ENCODE measurements around the gene MRPL55.

The MRPL55 gene

DNA sequence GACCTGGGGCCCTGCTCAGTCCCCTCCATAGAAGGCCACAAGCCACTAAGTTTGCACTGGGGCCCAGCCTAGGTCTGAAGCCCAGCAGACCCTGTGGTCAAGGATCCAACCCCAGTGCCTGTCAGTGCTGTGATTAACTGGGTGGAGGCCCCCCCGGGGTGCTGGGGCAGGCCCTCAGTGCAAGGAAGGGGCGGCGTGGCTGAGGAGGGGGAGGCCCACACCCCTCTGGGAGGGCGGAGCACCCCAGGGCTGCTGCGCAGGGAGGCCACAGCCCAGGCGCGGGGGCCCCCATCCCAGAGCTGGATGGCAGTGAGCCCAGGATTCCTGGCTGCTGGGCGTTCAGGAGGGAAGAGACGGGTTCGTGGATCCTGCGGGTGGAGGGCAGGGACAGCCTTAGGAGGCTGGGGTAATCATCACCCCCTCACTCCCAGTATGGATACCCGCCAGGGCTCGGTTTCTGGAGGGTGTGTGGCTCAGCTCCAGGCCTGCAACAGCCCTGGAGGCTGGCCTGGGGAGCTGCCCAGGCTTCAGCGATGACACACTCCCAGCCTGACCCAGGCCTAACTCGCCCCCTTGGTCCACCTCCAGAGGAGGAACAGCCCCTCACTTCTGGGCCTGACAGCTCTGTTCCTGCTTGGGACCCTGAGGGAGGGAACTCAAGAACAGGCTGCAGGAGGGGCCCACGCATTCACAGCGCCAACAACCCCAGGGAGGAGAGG lies 41.5 kb upstream of the MRPL55 start:
- H3K27ac Mint-ChIP-seq, result no peak overlapping the region
- no peaks in the 10 kb centered on the region for H3K27me3 Mint-ChIP-seq
- H3K4me1 Mint-ChIP-seq (ENCODE audit: low read depth), result peaks cover 19% of the 10 kb centered on the region
- H3K36me3 Mint-ChIP-seq, result no peaks in the 10 kb centered on the region
- no peak overlapping the region for H3K4me3 Mint-ChIP-seq
- no peaks in the 10 kb centered on the region for H3K9me3 Mint-ChIP-seq (ENCODE audit: low read depth)

GRCh38 chr1:228150120-228150460 lies 41.0 kb upstream of the MRPL55 start:
- no peaks in the 10 kb centered on the region for H3K27me3 Mint-ChIP-seq
- H3K9me3 Mint-ChIP-seq (ENCODE audit: low read depth), result no peaks in the 10 kb centered on the region
- H3K4me1 Mint-ChIP-seq (ENCODE audit: low read depth), result peaks cover 13% of the 10 kb centered on the region
- H3K4me3 Mint-ChIP-seq, result no peak overlapping the region
- no peaks in the 10 kb centered on the region for H3K36me3 Mint-ChIP-seq
- no peak overlapping the region for H3K27ac Mint-ChIP-seq

DNA sequence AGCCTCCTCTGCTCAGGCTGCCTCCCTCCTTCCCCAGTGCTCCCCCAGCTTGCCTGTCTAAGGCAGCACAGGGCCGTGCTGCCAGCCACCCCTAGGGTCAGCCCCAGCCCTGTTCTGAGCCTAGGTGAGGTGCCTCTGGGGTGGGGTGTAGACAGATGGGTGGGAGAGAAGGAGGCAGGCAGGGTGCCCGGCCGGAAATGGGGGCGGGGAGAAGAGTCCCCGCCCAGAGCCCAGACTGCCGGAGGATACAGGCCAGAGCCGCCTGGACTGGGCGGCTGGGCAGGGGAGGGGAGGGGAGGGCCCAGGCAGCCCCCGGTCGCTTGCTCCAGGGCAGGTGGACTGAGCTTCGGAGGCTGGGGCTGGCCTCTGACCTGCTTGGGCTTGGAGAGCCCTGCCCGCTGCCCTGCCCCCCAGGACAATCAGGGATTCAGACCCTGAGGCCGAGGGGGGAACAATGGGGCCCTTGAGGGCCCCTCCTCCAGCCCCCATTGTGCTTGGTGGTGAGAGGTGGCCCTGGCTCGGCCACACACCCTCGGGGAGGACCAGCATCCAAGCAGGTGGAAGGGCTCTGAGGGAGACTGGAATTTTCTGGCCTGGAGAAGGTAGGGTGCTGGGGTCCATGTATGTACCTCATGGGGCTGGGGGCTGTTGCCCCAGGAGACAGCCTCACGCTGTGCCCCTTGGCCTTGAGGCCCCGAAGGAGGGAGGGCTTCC lies 40.5 kb upstream of the MRPL55 start, which contains the start of gene GJC2:
Gene GJC2 (plus strand): TSS at position 525 of the 714 bp plus-strand sequence. CDS start 7,829 bp downstream, outside the sequence.
- H3K9me3 Mint-ChIP-seq (ENCODE audit: low read depth), result no peaks in the 10 kb centered on the region
- no peak within 1 kb of the TSS for H3K27ac Mint-ChIP-seq
- no peaks in the 10 kb centered on the region for H3K27me3 Mint-ChIP-seq
- H3K4me3 Mint-ChIP-seq, result no peak within 1 kb of the TSS
- no peaks in the 10 kb centered on the region for H3K36me3 Mint-ChIP-seq
- H3K4me1 Mint-ChIP-seq (ENCODE audit: low read depth), result peaks cover 11% of the 10 kb centered on the region

- H3K36me3 Mint-ChIP-seq, result no peaks in the 10 kb centered on the region
- peaks cover 8% of the 10 kb centered on the region for H3K4me1 Mint-ChIP-seq (ENCODE audit: low read depth)
- H3K27ac Mint-ChIP-seq, result no peak overlapping the region
- H3K4me3 Mint-ChIP-seq, result no peak overlapping the region
- H3K9me3 Mint-ChIP-seq (ENCODE audit: low read depth), result no peaks in the 10 kb centered on the region
- H3K27me3 Mint-ChIP-seq, result no peaks in the 10 kb centered on the region
Measured at GRCh38 chr1:228148935-228149405, 39.9 kb upstream of the MRPL55 start.

DNA sequence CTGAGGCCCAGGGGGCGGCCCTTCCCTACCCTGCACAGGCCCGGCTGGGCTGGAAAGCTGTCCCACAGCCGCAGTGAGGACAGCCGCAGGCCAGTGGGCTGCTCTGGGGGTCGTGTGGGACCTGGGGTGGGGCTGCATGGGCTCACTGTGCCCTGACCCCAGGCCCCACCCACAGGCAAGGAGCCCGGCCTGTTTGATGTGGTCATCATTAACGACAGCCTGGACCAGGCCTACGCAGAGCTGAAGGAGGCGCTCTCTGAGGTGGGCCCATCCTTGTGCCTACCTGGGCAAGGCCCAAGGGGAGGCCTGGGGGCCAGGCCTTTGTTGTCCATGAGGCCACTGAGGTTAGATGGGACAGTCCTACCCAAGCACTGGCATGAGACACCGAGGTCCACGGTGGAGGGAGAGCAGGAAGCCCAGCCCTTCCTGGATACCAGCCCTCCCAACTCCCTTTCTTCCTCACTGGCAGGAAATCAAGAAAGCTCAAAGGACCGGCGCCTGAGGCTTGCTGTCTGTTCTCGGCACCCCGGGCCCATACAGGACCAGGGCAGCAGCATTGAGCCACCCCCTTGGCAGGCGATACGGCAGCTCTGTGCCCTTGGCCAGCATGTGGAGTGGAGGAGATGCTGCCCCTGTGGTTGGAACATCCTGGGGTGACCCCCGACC lies 39.2 kb upstream of the MRPL55 start:
- Mint-ChIP-seq H3K27ac (no peak overlapping the region), H3K4me1 (ENCODE audit: low read depth) (peaks cover 14% of the 10 kb centered on the region), H3K9me3 (ENCODE audit: low read depth) (no peaks in the 10 kb centered on the region), H3K36me3 (no peaks in the 10 kb centered on the region), H3K27me3 (no peaks in the 10 kb centered on the region), H3K4me3 (no peak overlapping the region)

GRCh38 chr1:228147768-228148167 lies 38.7 kb upstream of the MRPL55 start:
- Mint-ChIP-seq H3K27me3 (no peaks in the 10 kb centered on the region), H3K4me1 (ENCODE audit: low read depth) (peaks cover 20% of the 10 kb centered on the region), H3K9me3 (ENCODE audit: low read depth) (no peaks in the 10 kb centered on the region), H3K4me3 (no peak overlapping the region), H3K36me3 (no peaks in the 10 kb centered on the region), H3K27ac (no peak overlapping the region)

GRCh38 chr1:228147151-228147693 lies 38.1 kb upstream of the MRPL55 start:
- H3K36me3 Mint-ChIP-seq, result no peaks in the 10 kb centered on the region
- no peak overlapping the region for H3K27ac Mint-ChIP-seq
- no peak overlapping the region for H3K4me3 Mint-ChIP-seq
- H3K9me3 Mint-ChIP-seq (ENCODE audit: low read depth), result no peaks in the 10 kb centered on the region
- peaks cover 23% of the 10 kb centered on the region for H3K4me1 Mint-ChIP-seq (ENCODE audit: low read depth)
- no peaks in the 10 kb centered on the region for H3K27me3 Mint-ChIP-seq

GRCh38 chr1:228146417-228147150 lies 37.5 kb upstream of the MRPL55 start:
- Mint-ChIP-seq H3K36me3 (no peaks in the 10 kb centered on the region), H3K27me3 (no peaks in the 10 kb centered on the region), H3K4me1 (ENCODE audit: low read depth) (peaks cover 27% of the 10 kb centered on the region), H3K27ac (no peak overlapping the region), H3K4me3 (no peak overlapping the region), H3K9me3 (ENCODE audit: low read depth) (no peaks in the 10 kb centered on the region)

DNA sequence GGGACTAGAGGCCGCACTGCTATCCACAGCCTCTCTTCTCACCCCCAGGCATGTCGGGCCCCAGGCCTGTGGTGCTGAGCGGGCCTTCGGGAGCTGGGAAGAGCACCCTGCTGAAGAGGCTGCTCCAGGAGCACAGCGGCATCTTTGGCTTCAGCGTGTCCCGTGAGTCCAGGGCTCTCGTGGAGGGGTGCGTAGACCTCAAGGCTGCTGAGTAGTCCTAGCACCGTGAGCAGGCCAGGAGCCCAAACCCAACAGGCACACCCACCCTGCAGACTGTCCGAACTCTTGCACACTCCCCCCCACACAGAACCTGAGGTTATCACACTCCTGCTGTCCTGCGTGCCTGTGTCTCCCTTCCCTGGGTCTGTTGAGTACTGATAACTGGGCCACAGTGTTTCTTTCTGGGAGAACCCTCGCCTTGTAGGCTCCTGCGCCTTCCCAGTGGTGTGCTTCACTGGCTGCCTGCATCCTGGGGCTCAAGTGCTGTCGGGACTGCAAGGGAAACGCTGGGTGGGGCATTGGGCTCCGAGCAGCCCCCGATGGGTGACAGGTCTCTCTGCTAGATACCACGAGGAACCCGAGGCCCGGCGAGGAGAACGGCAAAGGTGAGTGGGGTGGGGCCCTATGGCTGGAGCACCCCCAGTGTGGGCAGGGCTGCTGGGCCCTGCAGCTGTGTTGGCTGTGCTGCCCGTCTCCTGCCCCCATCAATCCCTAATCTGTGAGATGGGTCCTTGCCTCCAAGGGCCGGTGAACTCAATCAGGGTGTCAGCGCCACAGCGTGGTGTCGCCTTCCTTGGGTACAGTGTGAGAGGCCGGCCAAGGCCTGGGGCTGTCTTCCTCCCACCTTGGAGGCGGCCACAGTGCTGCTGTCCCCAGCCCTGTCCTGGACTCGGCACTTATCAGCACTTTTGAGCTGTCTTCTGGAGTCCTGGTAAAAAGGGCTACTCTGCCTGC lies 36.6 kb upstream of the MRPL55 start:
- Mint-ChIP-seq H3K36me3 (no peaks in the 10 kb centered on the region), H3K4me3 (no peak overlapping the region), H3K4me1 (ENCODE audit: low read depth) (peaks cover 27% of the 10 kb centered on the region), H3K27ac (no peak overlapping the region), H3K27me3 (no peaks in the 10 kb centered on the region), H3K9me3 (ENCODE audit: low read depth) (no peaks in the 10 kb centered on the region)

DNA sequence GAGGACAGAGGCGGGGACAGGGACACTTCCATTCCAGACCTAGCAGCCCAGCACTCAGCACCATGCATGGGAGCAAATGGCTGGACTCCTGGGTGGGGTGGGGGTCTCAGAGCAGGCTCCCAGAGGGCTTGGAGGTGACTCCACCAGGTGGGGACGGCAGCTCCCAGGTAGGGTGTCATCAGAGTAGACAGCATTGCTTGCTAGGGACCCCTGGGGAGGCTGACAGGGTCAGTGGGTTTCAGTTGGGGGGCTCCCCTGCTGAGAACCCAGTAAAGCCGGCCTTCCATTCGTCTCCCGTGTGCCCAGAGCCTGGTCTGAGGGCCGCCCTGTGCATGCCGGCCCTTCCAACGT lies 35.9 kb upstream of the MRPL55 start:
- H3K27ac Mint-ChIP-seq, result no peak overlapping the region
- H3K4me3 Mint-ChIP-seq, result no peak overlapping the region
- H3K9me3 Mint-ChIP-seq (ENCODE audit: low read depth), result no peaks in the 10 kb centered on the region
- H3K36me3 Mint-ChIP-seq, result no peaks in the 10 kb centered on the region
- peaks cover 27% of the 10 kb centered on the region for H3K4me1 Mint-ChIP-seq (ENCODE audit: low read depth)
- no peaks in the 10 kb centered on the region for H3K27me3 Mint-ChIP-seq

DNA sequence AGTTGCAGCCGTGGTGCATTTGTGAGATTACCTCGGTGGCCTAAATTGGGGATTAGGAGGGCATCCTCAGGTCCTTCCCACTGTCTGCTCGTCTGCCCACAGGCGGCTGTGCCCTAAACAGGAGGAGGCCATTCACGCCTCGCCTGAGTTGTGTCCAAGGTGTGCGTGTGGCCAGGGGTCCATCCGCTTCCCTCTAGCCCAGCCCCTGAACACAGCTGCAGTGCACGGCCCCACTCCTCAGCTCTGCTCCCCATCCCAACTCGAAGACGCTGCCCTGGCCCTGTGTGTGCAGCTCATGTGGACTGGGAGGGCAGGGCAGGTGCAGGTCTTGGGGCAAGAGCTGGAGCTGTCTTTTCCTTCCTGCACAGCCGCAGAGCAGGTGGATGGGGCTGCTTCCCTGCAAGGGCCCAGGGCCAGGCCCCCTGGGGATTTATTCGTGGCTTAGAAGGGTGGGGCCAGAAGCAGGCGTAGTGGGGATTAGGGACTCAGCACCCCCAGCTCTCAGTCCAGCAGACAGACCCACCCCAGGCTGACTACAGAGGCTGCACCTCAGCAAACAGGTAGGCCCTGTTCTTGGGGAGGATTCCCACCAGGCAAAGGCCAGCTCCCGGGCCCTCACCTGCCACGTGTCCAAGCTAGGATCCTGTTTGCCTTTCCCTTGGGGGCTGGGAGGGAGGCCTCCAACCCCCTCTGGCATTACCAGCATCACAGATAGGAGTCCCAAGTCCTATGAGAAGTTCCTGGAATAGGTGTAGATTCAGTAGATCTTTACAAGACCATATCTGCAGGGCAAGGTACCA lies 35.3 kb upstream of the MRPL55 start:
- no peaks in the 10 kb centered on the region for H3K9me3 Mint-ChIP-seq (ENCODE audit: low read depth)
- peak overlapping the region; percentile 98 for H3K4me3 Mint-ChIP-seq

DNA sequence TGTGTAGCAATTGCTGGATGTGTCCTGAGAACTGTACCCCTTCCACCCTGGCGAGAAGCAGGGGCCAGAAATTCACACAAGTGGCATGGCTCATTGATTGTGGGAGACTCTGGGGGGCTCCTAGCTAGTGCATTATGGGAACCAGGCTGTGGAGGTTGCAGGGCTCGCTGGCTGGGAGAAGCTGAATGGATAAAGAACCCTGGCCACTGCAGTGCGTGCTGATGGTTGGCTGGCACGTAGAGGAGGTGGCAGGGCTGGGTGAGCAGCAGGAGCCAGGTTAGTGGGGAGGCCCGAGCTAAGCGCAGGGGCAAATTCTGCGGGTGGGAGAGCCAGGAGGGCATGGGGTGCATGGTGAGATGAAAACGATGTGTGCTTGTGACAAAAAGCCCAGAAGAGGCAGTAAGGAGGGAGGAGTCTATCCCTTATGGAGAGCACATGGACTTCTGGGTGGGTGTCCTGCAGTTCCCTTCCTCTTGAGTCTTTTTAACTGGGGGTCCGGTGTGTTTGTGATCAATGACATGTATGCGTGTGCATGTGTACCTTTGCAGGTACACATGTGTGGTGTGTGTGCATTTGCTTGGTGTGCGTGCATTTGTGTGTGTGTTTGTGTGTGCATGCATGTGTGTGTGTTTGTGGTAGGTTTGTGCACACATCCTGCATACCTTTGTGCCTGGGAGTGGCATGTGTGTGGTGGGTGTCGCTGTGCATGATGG lies 34.5 kb upstream of the MRPL55 start:
- H3K9me3 Mint-ChIP-seq (ENCODE audit: low read depth), result no peaks in the 10 kb centered on the region
- peaks cover 27% of the 10 kb centered on the region for H3K4me1 Mint-ChIP-seq (ENCODE audit: low read depth)
- H3K36me3 Mint-ChIP-seq, result no peaks in the 10 kb centered on the region
- H3K4me3 Mint-ChIP-seq, result peak overlapping the region; percentile 98
- no peaks in the 10 kb centered on the region for H3K27me3 Mint-ChIP-seq
- peak overlapping the region; percentile 76 for H3K27ac Mint-ChIP-seq

More for the DNA sequence above, 35.3 kb upstream of the MRPL55 start:
- Mint-ChIP-seq H3K4me1 (ENCODE audit: low read depth) (peaks cover 27% of the 10 kb centered on the region), H3K36me3 (no peaks in the 10 kb centered on the region), H3K27ac (no peak overlapping the region), H3K27me3 (no peaks in the 10 kb centered on the region)

GRCh38 chr1:228142701-228143136 lies 33.6 kb upstream of the MRPL55 start:
- H3K9me3 Mint-ChIP-seq (ENCODE audit: low read depth), result no peaks in the 10 kb centered on the region
- peaks cover 27% of the 10 kb centered on the region for H3K4me1 Mint-ChIP-seq (ENCODE audit: low read depth)

More at GRCh38 chr1:228142701-228143136, 33.6 kb upstream of the MRPL55 start:
- Mint-ChIP-seq H3K36me3 (no peaks in the 10 kb centered on the region), H3K27ac (peak overlapping the region; percentile 76), H3K4me3 (peak overlapping the region; percentile 98), H3K27me3 (no peaks in the 10 kb centered on the region)
